ENCODE results near the gene SLIT1. TPM values are rescaled to one million over a fixed set of nuclear protein-coding genes. Genes with fewer than 3 reads are reported as not detected.

The SLIT1 gene
- total RNA-seq, 2 donors from 2014 or later = 0.14 to 0.35 TPM

- Histone ChIP-seq H3K4me3 (no peak overlapping the region), H3K9me3 (no peaks in the 10 kb centered on the region), H3K4me1 (ENCODE audit: control insufficient read depth in 1 of 2, low read depth in 2 of 2) (no peaks in the 10 kb centered on the region), H3K27ac (no peak overlapping the region), H3K27me3 (replicated peaks; ENCODE audit: insufficient read depth) (no peaks in the 10 kb centered on the region), H3K36me3 (no peaks in the 10 kb centered on the region)
- TF ChIP-seq CTCF (IDR thresholded peaks at IDR 0.05) = no peak
- ATAC-seq (ENCODE audit: insufficient number of reproducible peaks, low FRiP score, low read depth) (no peak), DNase-seq (ENCODE audit: low spot score) (no peak)
Measured at GRCh38 chr10:97119058-97119745, 66.6 kb downstream of the SLIT1 start.

- Histone ChIP-seq H3K9me3 (no peaks in the 10 kb centered on the region), H3K27ac (no peak overlapping the region), H3K4me1 (ENCODE audit: control insufficient read depth in 1 of 2, low read depth in 2 of 2) (no peaks in the 10 kb centered on the region), H3K27me3 (replicated peaks; ENCODE audit: insufficient read depth) (no peaks in the 10 kb centered on the region), H3K4me3 (no peak overlapping the region), H3K36me3 (no peaks in the 10 kb centered on the region)
- ATAC-seq (ENCODE audit: insufficient number of reproducible peaks, low FRiP score, low read depth) (no peak), DNase-seq (ENCODE audit: low spot score) (no peak)
- no peak for TF ChIP-seq CTCF (IDR thresholded peaks at IDR 0.05)
Measured at GRCh38 chr10:97117372-97117771, 68.4 kb downstream of the SLIT1 start.

DNA sequence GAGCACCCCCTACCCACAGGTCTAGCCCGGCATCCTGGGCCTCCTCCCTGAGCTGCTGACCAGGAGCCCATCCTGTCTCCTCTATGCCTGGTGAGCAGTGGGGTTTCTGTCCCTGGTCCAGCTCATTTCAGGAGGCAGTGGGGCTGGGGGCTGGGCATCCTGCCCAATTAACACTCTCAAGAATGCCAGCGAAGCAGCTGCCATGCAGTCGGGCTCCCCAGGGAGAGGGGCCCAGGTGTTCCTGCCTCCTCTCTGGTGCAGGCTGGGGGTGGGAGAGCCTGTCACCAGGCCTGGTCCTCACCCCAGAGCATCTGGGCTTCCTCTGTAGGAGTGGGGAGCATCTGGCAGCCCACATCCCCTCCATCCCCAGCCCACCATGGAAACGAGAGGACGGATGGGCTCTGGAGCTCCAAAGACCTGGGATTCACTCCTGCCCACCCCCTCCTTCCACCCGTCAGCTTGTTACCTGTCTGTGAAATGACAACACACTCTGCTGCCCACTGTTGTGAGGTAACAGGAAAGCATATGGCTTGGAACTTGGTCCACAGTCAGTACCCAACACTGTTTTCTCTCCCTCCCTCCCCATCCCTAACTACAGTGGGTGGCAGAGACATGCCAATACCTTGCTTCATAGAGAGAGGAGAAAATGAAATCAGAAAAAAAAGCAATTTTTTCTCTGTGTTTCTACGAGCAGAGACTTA is 69.1 kb downstream of the SLIT1 start:
- TF ChIP-seq CTCF (IDR thresholded peaks at IDR 0.05) = no peak
- Histone ChIP-seq H3K36me3 (no peaks in the 10 kb centered on the region), H3K4me1 (ENCODE audit: control insufficient read depth in 1 of 2, low read depth in 2 of 2) (no peaks in the 10 kb centered on the region), H3K9me3 (no peaks in the 10 kb centered on the region), H3K27me3 (replicated peaks; ENCODE audit: insufficient read depth) (no peaks in the 10 kb centered on the region), H3K27ac (no peak overlapping the region), H3K4me3 (no peak overlapping the region)
- no peak for ATAC-seq (ENCODE audit: insufficient number of reproducible peaks, low FRiP score, low read depth)
- DNase-seq (ENCODE audit: low spot score) = no peak

DNA sequence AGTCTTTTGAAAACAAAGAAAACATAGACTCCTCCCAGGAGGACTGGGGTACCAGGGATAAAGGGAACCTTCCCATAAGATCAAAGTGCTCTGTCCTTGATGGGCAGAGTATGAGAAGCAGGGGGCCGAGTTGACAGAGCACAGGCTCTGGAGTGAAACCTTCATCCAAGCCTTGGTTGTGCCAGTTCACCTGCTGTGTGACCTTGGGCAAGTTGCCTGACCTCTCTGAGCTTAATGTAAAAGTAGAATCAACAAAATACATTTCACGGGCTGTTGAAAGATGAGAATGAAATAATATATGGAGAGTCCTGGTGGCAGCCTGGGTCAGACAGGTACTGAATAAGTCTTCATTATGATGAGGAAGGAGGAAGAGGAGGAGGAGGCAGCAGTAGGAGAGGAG is 69.9 kb downstream of the SLIT1 start:
- no peak for ATAC-seq (ENCODE audit: insufficient number of reproducible peaks, low FRiP score, low read depth)
- DNase-seq (ENCODE audit: low spot score) = no peak
- Histone ChIP-seq H3K4me1 (ENCODE audit: control insufficient read depth in 1 of 2, low read depth in 2 of 2) (no peaks in the 10 kb centered on the region), H3K36me3 (no peaks in the 10 kb centered on the region), H3K27ac (no peak overlapping the region), H3K4me3 (no peak overlapping the region), H3K27me3 (replicated peaks; ENCODE audit: insufficient read depth) (no peaks in the 10 kb centered on the region), H3K9me3 (no peaks in the 10 kb centered on the region)
- no peak for TF ChIP-seq CTCF (IDR thresholded peaks at IDR 0.05)

- no peak for DNase-seq (ENCODE audit: low spot score)
- Histone ChIP-seq H3K27ac (no peak overlapping the region), H3K4me3 (no peak overlapping the region), H3K9me3 (no peaks in the 10 kb centered on the region), H3K27me3 (replicated peaks; ENCODE audit: insufficient read depth) (no peaks in the 10 kb centered on the region), H3K36me3 (no peaks in the 10 kb centered on the region), H3K4me1 (ENCODE audit: control insufficient read depth in 1 of 2, low read depth in 2 of 2) (no peaks in the 10 kb centered on the region)
- ATAC-seq (ENCODE audit: insufficient number of reproducible peaks, low FRiP score, low read depth) = no peak
- no peak for TF ChIP-seq CTCF (IDR thresholded peaks at IDR 0.05)
Measured at GRCh38 chr10:97111615-97112014, 74.1 kb downstream of the SLIT1 start.
